HepG2 (cell line): ENCODE results near the gene ZNF428. TPM values are rescaled to one million over a fixed set of nuclear protein-coding genes. Genes with fewer than 3 reads are reported as not detected.

Source experiments
- ARNT2 ChIP-seq: sonication (generic); formaldehyde crosslinking; IDR thresholded peaks from 2 replicates; pipeline ENCODE4 v1.8.0; 2022; ENCODE audit warnings: mild to moderate bottlenecking, low read depth, missing genetic modification reagents, moderate library complexity
- DR1 ChIP-seq: sonication (generic); formaldehyde crosslinking; IDR thresholded peaks from 2 replicates; pipeline ENCODE4 v1.8.0; 2021; ENCODE audit warnings: mild to moderate bottlenecking, missing genetic modification reagents, inconsistent platforms
- ERF ChIP-seq: IDR thresholded peaks from 2 replicates; pipeline ENCODE4 v1.6.1; 2018; ENCODE audit warnings: missing biosample characterization, missing genetic modification reagents
- GABPA ChIP-seq, 2 experiments: IDR thresholded peaks; 2 replicates each; pipeline ENCODE4 v1.6.1; 2011 to 2016; ENCODE audit warnings: low read depth in 2 of 2, low read length in 1 of 2, missing biosample characterization in 1 of 2, missing genetic modification characterization in 1 of 2
- GMEB2 ChIP-seq: IDR thresholded peaks from 2 replicates; pipeline ENCODE4 v1.6.1; 2016; ENCODE audit warnings: missing biosample characterization, missing genetic modification reagents, low read depth
- HMG20B ChIP-seq: conservative IDR thresholded peaks from 2 replicates; pipeline ENCODE4 v1.6.1; 2016; ENCODE audit warnings: missing genetic modification reagents, missing compliant biosample characterization
- HNRNPK ChIP-seq: fragments of 200-400 bp; formaldehyde crosslinking; IDR thresholded peaks from 2 replicates; pipeline ENCODE4 v1.6.1; 2018; ENCODE audit warnings: low read length, low read depth, moderate library complexity, mild to moderate bottlenecking; ENCODE audit not compliant: poor library complexity, severe bottlenecking
- KDM5A ChIP-seq: fragments of 200-600 bp; sonication (generic); IDR thresholded peaks from 2 replicates; pipeline ENCODE4 v1.7.0; 2018; ENCODE audit warnings: antibody characterized with exemption, mild to moderate bottlenecking, low read length, borderline replicate concordance
- MYNN ChIP-seq: sonication (generic); formaldehyde crosslinking; IDR thresholded peaks from 2 replicates; pipeline ENCODE4 v1.4.0; 2020; ENCODE audit warnings: mild to moderate bottlenecking, low read depth, missing genetic modification reagents
- PATZ1 ChIP-seq: sonication (generic); formaldehyde crosslinking; IDR thresholded peaks from 2 replicates; pipeline ENCODE4 v1.4.0; 2020; ENCODE audit warnings: missing genetic modification reagents
- PHF8 ChIP-seq: sonication (generic); formaldehyde crosslinking; IDR thresholded peaks from 2 replicates; pipeline ENCODE4 v1.5.0; 2020; ENCODE audit warnings: missing genetic modification reagents
- RXRB ChIP-seq: IDR thresholded peaks from 2 replicates; pipeline ENCODE4 v1.6.1; 2016; ENCODE audit warnings: borderline replicate concordance, missing genetic modification reagents, missing compliant biosample characterization
- SP1 ChIP-seq, 2 experiments: fragments of 450-650 bp in 1 of 2; sonication (generic) in 1 of 2; formaldehyde crosslinking in 1 of 2; IDR thresholded peaks; 2 replicates each; pipeline versions ENCODE4 v1.4.0 to v1.6.1; 2016 to 2020; ENCODE audit warnings: missing genetic modification reagents in 1 of 2
- TFAP4 ChIP-seq: sonication (generic); IDR thresholded peaks from 2 replicates; pipeline ENCODE4 v1.6.1; 2016; ENCODE audit warnings: low read depth, borderline replicate concordance
- THAP9 ChIP-seq: sonication (generic); formaldehyde crosslinking; IDR thresholded peaks from 2 replicates; pipeline ENCODE4; 2020; ENCODE audit warnings: missing genetic modification reagents, mild to moderate bottlenecking, borderline replicate concordance
- ZNF225 ChIP-seq: sonication (generic); formaldehyde crosslinking; IDR thresholded peaks from 2 replicates; pipeline ENCODE4 v1.4.0; 2020; ENCODE audit warnings: mild to moderate bottlenecking, missing genetic modification reagents
- ZNF382 ChIP-seq: sonication (generic); formaldehyde crosslinking; IDR thresholded peaks from 2 replicates; pipeline ENCODE4 v1.5.0; 2020; ENCODE audit warnings: missing genetic modification reagents, mild to moderate bottlenecking, borderline replicate concordance
- ZNF547 ChIP-seq: sonication (generic); formaldehyde crosslinking; IDR thresholded peaks from 2 replicates; pipeline ENCODE4 v1.5.1; 2020; ENCODE audit warnings: mild to moderate bottlenecking, missing genetic modification reagents
- ZNF607 ChIP-seq: sonication (generic); formaldehyde crosslinking; IDR thresholded peaks from 2 replicates; pipeline ENCODE4 v1.5.1; 2020; ENCODE audit warnings: missing genetic modification reagents, mild to moderate bottlenecking, borderline replicate concordance
- ZNF747 ChIP-seq: sonication (generic); formaldehyde crosslinking; IDR thresholded peaks from 2 replicates; pipeline ENCODE4 v1.8.1; 2023; ENCODE audit warnings: missing genetic modification reagents, mild to moderate bottlenecking, borderline replicate concordance
- ZSCAN30 ChIP-seq: sonication (generic); formaldehyde crosslinking; IDR thresholded peaks from 2 replicates; pipeline ENCODE4 v1.5.0; 2020; ENCODE audit warnings: mild to moderate bottlenecking, missing genetic modification reagents
- polyA plus RNA-seq, 8 experiments: library from polyadenylated mRNA; depleted of rRNA in 3 of 8; stranded (reverse) in 7 of 8; unstranded in 1 of 8; fragments of >200 nt; fragmentation: Illumina TruSeq in 4 of 8; extraction: Trizol in 4 of 8; gene quantifications; 2 replicates each; pipeline versions ENCODE4 v1.2.1 to v1.2.3, GENCODE V29; 2011 to 2016; ENCODE audit warnings: low read depth in 4 of 8, missing spikeins in 1 of 8, mixed read lengths in 1 of 8; ENCODE audit not compliant: insufficient read depth in 1 of 8
- total RNA-seq, 5 experiments: library from RNA; depleted of rRNA; stranded (reverse); fragments of >200 nt; fragmentation: Illumina TruSeq; extraction: Trizol; gene quantifications; 2 replicates each; pipeline ENCODE4 v1.2.3, GENCODE V29; 2016; ENCODE audit warnings: low read depth in 1 of 5

Gene ZNF428
- total and polyA plus RNA-seq, 2 of the 13 experiments (the other 11 are each of a cell fraction or from before 2014, with no cell fraction given), result 10.4 to 26.9 TPM

GRCh38 chr19:43595999-43596841, 23.2 kb downstream of the ZNF428 start, which contains the start of the genes IRGQ and ZNF576 (continued):
- TF ChIP-seq THAP9 (CRISPR knock-in tag), result peak; percentile 96
- 0 out of 2 replicates have a peak, but pooled peaks have one; percentile 28 for TF ChIP-seq PATZ1
- TF ChIP-seq GMEB2 (CRISPR knock-in tag), result peak; percentile 35; the same call in 1 of the 2 replicates
- peak; percentile 67; the same call in 1 of the 2 replicates for TF ChIP-seq DR1 (CRISPR knock-in tag)
- no peak for TF ChIP-seq GABPA (IDR thresholded peaks at IDR 0.05; ENCODE audit: low read depth, low read length)
- TF ChIP-seq GABPA (CRISPR knock-in tag; IDR thresholded peaks at IDR 0.05; ENCODE audit: low read depth), result peak; percentile 70
- peak; percentile 29 for TF ChIP-seq HNRNPK
- TF ChIP-seq ZNF225 (CRISPR knock-in tag), result no peak
- no peak for TF ChIP-seq SP1 (IDR thresholded peaks at IDR 0.05)
- TF ChIP-seq SP1 (CRISPR knock-in tag; IDR thresholded peaks at IDR 0.05), result peak; percentile 43; the same call in 1 of the 2 replicates
- TF ChIP-seq ZNF547 (CRISPR knock-in tag), result no peak
- TF ChIP-seq ZNF747 (CRISPR knock-in tag), result peak; percentile 76; the same call in 1 of the 2 replicates
- TF ChIP-seq ZNF607 (CRISPR knock-in tag), result peak; percentile 82
- no peak for TF ChIP-seq ZNF382
- TF ChIP-seq HMG20B, result no peak
- TF ChIP-seq KDM5A, result peak; percentile 99
- TF ChIP-seq PHF8, result peak; percentile 73
- peak; percentile 52; the same call in 1 of the 2 replicates for TF ChIP-seq ERF
- TF ChIP-seq ZSCAN30, result no peak
- peak; percentile 75; the same call in 1 of the 2 replicates for TF ChIP-seq TFAP4
- TF ChIP-seq MYNN, result no peak
- TF ChIP-seq ARNT2, result peak; percentile 60; the same call in 1 of the 2 replicates
- peak; percentile 65; the same call in 1 of the 2 replicates for TF ChIP-seq RXRB (CRISPR knock-in tag)
